GM19193 (cell line): ENCODE results near the gene STK32C.

ENCODE experiments used
- POLR2A ChIP-seq: IDR thresholded peaks from 4 replicates; pipeline ENCODE4 v1.6.1; 2011; ENCODE audit not compliant: insufficient read depth, insufficient read length; ENCODE audit errors: extremely low read depth

The STK32C gene

DNA sequence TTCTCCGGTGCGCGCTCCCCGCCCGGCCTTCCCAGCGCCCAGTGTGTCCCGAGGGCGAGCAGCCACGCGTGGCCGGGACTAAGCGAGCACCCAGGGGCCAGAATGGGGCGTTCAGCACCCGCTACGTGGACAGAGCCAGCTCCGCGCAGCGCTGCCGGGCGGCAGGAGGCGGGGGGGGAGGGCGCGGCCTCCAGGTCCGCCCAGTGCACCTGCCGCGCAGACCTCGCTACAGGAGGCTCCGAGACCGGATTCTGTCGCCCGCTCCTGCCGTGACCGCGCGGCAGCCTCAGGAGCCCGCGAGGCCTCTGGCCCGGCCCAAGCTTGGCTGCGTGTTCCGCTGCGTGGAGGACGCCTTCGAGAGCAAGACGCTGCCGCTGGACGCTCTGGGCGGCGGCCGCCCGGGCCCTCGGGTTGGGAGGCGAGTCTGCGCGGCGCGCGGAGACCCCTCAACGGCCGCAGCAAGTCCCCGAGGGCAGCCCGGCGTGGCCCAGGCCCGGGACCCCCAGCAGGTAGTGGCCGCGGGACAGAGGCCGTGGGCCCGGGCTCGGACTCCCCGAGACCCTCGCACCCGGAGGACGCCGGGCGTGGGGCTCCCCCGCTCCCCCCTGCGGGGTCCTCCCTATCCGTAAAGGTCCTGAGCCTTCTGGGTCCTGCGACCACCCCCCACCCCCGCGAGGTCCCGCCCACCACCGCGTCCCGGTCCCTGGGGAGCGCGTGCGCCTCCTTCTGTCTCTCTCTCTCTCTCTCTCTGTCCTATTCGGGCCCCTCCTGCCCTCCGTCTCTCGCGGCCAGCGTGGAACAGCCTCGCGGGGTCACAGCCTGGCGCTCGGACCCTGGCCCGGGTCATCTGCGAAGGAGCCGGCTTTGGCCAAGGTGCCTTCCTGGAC lies 121.9 kb downstream of the STK32C start:
- no peak for TF ChIP-seq POLR2A

DNA sequence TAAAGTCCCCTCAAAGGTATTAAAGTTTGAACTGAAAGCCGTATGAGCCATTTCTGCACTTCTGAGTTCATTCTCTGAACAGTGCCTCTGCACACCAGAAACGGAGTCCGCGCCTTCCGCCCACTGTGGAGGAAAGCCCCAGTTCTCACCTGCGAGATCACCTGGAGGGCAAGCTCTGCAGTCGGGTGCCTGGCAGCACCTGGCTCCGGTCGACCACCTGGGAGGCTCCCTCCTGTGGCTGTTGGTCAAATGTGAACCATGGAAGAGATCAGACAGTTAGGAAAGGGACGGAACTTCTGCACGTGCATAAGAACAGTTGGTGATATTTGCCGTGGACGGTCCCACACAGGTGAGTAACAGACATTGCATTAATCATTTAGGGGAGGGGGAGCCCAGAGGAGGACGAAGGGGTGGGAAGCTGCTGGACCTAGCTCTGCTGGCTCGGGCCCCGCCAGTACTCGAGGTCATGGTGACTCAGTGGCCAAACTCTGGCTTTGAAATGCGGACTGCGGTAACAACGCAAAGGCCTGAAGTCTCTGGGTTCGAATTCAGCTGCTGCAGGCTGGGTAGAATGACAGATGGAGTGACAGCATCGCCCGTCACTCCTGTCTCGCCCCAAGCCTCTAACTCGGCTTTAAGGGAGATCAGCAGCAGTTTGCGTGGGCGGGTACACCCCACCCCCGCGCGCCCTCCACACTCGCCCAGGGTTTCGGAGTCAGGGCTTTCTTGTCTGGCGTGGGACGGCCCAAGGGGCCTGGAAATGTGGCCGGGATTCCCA lies 122.7 kb downstream of the STK32C start:
- TF ChIP-seq POLR2A, result no peak

DNA sequence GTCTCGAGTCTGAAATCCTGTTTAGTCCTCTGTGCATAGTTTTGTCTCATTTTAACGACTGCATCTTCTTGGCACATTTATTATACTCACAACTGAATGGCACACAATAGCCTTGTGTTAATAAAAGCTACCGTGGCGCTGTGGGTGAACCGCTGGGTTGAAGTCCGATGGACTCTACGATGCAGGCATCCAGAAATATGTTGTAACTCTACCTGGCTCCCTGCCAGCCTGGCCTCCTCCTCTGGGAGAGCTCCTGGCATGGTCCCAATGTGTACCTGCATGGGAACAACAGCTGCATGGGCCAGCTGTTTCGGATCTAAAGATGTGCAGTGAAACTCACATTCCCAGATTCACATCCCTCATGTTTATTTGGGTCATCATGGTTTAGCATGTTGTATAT lies 124.7 kb downstream of the STK32C start:
- no peak for TF ChIP-seq POLR2A

DNA sequence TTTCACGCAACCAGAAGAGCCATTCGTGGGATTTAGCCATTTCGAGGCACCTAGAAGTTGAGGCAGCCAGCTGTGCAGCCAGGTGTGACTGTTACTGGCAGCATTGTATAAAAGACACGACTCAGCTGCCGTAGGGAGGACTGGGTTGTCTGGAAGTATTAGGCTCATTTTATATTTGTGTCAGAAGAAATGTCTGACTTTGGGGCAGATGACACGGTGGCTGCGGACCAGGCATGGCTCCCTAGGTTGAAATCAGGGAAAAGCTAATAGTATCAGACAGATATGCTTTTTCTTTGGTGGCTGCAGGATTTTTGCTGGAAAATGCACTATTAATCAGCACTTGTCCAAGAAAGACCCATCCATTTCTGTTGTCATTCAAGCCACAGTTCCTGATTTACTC lies 125.2 kb downstream of the STK32C start:
- TF ChIP-seq POLR2A, result no peak

- no peak for TF ChIP-seq POLR2A
Observed at GRCh38 chr10:132181691-132182425, 125.9 kb downstream of the STK32C start.

DNA sequence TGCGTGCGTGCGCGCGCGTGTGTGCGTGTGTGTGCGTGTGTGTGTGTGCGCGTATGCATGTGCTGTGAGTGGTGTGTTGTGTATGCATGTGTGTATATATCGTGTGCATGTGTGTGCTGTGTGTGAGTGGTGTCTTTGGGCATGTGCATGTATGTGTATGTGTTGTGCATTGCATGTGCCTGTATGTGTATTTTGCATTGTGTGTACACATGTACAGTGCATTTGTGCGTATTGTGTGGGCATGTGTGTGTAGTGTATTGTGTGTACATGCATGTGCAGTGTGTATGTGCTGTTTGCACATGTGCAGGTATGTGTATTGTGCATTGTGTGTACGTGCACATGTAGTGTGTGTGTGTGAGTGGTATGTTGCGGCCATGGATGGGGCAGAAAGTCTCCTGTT lies 127.0 kb downstream of the STK32C start:
- no peak for TF ChIP-seq POLR2A

GRCh38 chr10:132179551-132180392 lies 128.0 kb downstream of the STK32C start:
- no peak for TF ChIP-seq POLR2A

- no peak for TF ChIP-seq POLR2A
Observed at GRCh38 chr10:132178672-132179545, 128.8 kb downstream of the STK32C start.

GRCh38 chr10:132178046-132178445 lies 129.7 kb downstream of the STK32C start:
- TF ChIP-seq POLR2A, result no peak

DNA sequence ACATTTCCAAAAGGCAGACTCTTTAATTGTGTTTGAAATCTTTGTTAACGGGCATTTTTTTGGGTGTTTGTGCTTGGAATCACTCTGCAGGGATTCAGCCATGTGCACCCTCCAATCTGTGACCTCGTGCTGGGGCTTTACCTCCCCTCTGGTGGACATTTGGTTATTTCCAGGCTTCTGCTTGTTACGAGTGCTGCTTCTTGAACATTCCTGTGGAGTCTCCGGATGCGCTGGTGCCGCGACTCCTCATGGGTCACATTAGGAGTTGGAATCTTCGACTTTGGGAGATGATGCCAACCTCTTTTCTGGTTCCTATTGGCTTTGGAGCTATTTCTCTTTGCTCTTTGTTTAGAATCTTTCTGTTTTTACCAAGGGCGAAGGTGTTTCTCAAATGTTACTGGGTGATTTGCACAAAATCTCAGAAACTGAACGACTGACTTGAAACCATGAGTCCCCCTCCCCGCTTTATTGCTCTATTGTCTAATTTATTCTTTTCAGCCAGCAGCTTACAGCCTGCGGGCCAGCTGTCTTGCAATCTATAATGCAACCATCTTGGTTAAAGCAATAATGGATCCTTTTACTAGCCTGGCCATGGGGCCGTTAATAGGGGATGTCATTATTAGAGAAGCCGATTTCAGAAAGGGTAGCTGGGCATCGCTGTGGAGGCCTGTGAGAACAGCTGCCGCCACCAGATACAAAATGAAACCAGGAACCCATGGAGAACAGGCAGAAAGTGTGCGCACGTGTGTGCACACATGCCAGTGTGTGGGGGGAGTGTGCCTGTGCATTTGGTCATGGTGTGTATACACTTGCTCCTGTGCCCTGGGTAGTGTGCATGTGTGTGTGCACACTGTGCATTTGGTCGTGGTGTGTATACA lies 130.9 kb downstream of the STK32C start:
- no peak for TF ChIP-seq POLR2A

DNA sequence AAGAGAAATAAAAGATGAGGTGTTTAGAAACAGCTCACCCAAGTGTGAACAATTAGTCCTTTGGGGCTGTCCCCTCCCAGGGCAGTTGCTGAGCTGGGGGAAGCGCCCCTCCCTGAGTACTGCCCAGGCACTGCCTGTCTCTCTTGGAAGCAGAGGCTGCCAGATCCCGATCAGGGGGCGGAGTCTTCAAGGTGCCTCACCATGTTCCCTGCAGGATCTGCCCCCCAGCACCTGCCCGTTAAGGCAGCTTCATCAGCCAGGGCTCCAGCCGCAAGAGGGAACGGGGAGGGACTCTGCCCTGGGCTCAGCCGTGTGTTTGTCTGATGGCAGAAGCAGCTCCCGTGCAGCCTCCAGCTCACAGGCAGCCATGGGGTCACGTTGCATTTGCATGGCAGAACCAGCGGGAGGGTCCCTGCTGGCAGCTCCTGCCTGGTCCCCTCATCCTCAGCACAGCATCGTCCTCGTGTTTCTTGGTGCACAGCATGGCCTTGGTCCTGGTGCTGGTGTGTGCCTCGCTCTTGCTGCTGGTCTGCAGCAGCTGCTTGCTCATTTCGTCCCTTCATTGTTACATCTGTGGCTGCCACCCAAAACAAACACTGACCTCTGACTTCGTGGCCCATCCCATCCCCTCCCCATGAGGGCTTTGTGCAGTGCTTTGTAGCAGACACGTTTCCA lies 131.7 kb downstream of the STK32C start:
- no peak for TF ChIP-seq POLR2A

- TF ChIP-seq POLR2A, result no peak
Observed at GRCh38 chr10:132175408-132175807, 132.3 kb downstream of the STK32C start.
